MCF 10A (cell line): Measurements from ENCODE around the gene TMEM229B. TPM values are rescaled to one million over a fixed set of nuclear protein-coding genes. Genes with fewer than 3 reads are reported as not detected.

Experiments used
- BruUV-seq: library from RNA; stranded (reverse); fragments of 400-500 nt; replicated peaks from 2 replicates; lab custom pipeline; 2021; lab: Mats Ljungman, UMichigan
- CTCF ChIA-PET: fragments of 300-600 bp; sonication (Branson Sonifier 250); formaldehyde crosslinking; extraction: SDS; loops from one replicate; lab custom pipeline; 2021; ENCODE audit warnings: antibody characterized with exemption, inconsistent platforms; lab: Yijun Ruan, JAX
- POLR2A ChIA-PET: fragments of 300-600, 350-650 bp; sonication (Branson Sonifier 250); formaldehyde crosslinking; extraction: SDS; loops from one replicate; lab custom pipeline; 2020; ENCODE audit warnings: antibody characterized with exemption, inconsistent platforms; lab: Yijun Ruan, JAX
- DNase-seq: peaks from one replicate; pipeline ENCODE4 v3.0.0-alpha.2; 2018; ENCODE audit not compliant: unreplicated experiment
- H3K27ac Mint-ChIP-seq: one replicate; pipeline ENCODE4 v1.8.0; 2022; ENCODE audit warnings: mild to moderate bottlenecking, low read depth, mixed read lengths; ENCODE audit not compliant: unreplicated experiment
- H3K27me3 Mint-ChIP-seq: one replicate; pipeline ENCODE4 v1.8.0; 2022; ENCODE audit warnings: mixed read lengths; ENCODE audit not compliant: insufficient read depth, unreplicated experiment
- H3K36me3 Mint-ChIP-seq: one replicate; pipeline ENCODE4 v1.8.0; 2022; ENCODE audit warnings: mild to moderate bottlenecking, moderate library complexity, mixed read lengths; ENCODE audit not compliant: insufficient read depth, unreplicated experiment
- H3K4me1 Mint-ChIP-seq: one replicate; pipeline ENCODE4 v1.8.0; 2022; ENCODE audit warnings: mixed read lengths; ENCODE audit not compliant: insufficient read depth, unreplicated experiment
- H3K4me3 Mint-ChIP-seq: one replicate; pipeline ENCODE4 v1.8.0; 2022; ENCODE audit warnings: mild to moderate bottlenecking, moderate library complexity, mixed read lengths; ENCODE audit not compliant: unreplicated experiment
- H3K9me3 Mint-ChIP-seq: one replicate; pipeline ENCODE4 v1.8.0; 2022; ENCODE audit warnings: mixed read lengths; ENCODE audit not compliant: unreplicated experiment
- intact Hi-C: fragments of 100-400 bp; cut with micrococcal nuclease; formaldehyde crosslinking; loops from 2 replicates; pipeline ENCODE4 v1.14.1; 2022
- total RNA-seq: library from RNA; stranded (reverse); gene quantifications from 2 replicates; pipeline ENCODE4 v1.2.3, GENCODE V29; 2022
- TF ChIP-seq, protein P1 (sequence below): fragments of 200-600 bp; IDR thresholded peaks from one replicate; pipeline ENCODE4 v1.8.0; 2022; ENCODE audit warnings: antibody characterized with exemption, mild to moderate bottlenecking; ENCODE audit not compliant: unreplicated experiment

The TMEM229B gene
- total RNA-seq, 1 experiment from 2014 or later = 0.37 TPM

DNA sequence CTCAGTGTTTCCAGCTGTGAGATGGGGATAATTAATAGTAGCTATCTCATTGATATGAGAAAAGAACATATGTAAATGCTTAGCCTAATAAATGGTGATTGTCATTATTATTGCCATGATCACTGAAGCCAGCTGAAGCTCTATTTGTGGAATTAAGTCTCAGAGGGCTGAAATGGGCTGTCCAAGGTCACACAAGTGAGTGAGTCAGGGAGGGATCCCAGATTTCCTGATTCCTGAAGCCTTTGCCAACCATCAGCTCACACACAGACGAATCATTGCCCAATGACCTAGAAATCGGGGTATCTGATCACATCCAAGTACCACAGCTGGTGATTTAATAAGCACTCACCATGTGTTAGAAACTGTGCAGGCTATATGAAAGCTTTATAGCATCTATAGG is 21.6 kb upstream of the TMEM229B start:
- peaks cover 7% of the 10 kb centered on the region for H3K36me3 Mint-ChIP-seq
- peaks cover 12% of the 10 kb centered on the region for H3K27me3 Mint-ChIP-seq
- ChIA-PET POLR2A (interaction anchor here (0.7 kb wide), 1 partner anchor 14 kb away, joined by 3 read pairs; no protein-coding TSS in a partner anchor), CTCF (interaction anchor here (0.6 to 5.0 kb wide), 6 partner anchors 17 to 394 kb away, joined by 3 to 42 read pairs (median 3); no protein-coding TSS in a partner anchor)
- no peak overlapping the region for H3K4me3 Mint-ChIP-seq
- no peak overlapping the region for H3K27ac Mint-ChIP-seq
- BruUV-seq = no TSS peak
- H3K4me1 Mint-ChIP-seq = no peaks in the 10 kb centered on the region
- intact Hi-C loops = no loop called here
- no peak for DNase-seq
- TF ChIP-seq, protein P1, sequence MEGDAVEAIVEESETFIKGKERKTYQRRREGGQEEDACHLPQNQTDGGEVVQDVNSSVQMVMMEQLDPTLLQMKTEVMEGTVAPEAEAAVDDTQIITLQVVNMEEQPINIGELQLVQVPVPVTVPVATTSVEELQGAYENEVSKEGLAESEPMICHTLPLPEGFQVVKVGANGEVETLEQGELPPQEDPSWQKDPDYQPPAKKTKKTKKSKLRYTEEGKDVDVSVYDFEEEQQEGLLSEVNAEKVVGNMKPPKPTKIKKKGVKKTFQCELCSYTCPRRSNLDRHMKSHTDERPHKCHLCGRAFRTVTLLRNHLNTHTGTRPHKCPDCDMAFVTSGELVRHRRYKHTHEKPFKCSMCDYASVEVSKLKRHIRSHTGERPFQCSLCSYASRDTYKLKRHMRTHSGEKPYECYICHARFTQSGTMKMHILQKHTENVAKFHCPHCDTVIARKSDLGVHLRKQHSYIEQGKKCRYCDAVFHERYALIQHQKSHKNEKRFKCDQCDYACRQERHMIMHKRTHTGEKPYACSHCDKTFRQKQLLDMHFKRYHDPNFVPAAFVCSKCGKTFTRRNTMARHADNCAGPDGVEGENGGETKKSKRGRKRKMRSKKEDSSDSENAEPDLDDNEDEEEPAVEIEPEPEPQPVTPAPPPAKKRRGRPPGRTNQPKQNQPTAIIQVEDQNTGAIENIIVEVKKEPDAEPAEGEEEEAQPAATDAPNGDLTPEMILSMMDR = no peak
- no peaks in the 10 kb centered on the region for H3K9me3 Mint-ChIP-seq

DNA sequence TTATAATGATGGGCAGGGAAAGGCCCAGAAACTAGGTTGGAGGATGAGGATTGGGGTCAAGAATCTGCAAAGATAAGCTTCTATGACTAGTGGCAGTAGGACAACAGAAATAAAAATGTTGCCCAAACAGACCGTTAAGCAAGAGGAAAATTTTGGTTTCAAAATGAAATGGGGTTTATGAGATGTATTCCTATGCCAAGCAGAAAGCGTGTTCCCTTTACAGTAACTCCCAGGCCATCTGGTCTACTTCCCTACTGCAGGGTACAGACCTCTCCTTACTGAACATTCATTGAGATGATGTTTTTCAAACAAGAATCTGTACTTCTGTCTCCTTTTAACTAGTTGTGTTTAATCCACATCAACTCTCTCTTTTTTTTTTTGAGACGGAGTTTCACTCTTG is 20.4 kb upstream of the TMEM229B start:
- ChIA-PET CTCF (interaction anchor here (0.6 to 5.0 kb wide), 4 partner anchors 18 to 151 kb away, joined by 3 to 42 read pairs (median 4); no protein-coding TSS in a partner anchor), POLR2A (interaction anchor here (0.6 kb wide), 1 partner anchor 22 kb away, joined by 4 read pairs; no protein-coding TSS in a partner anchor)
- TF ChIP-seq, protein P1 = no peak
- Mint-ChIP-seq H3K27me3 (peaks cover 12% of the 10 kb centered on the region), H3K9me3 (no peaks in the 10 kb centered on the region), H3K4me3 (no peak overlapping the region), H3K36me3 (peaks cover 2% of the 10 kb centered on the region), H3K4me1 (no peaks in the 10 kb centered on the region), H3K27ac (no peak overlapping the region)
- intact Hi-C loops = no loop called here
- no TSS peak for BruUV-seq
- DNase-seq = no peak

DNA sequence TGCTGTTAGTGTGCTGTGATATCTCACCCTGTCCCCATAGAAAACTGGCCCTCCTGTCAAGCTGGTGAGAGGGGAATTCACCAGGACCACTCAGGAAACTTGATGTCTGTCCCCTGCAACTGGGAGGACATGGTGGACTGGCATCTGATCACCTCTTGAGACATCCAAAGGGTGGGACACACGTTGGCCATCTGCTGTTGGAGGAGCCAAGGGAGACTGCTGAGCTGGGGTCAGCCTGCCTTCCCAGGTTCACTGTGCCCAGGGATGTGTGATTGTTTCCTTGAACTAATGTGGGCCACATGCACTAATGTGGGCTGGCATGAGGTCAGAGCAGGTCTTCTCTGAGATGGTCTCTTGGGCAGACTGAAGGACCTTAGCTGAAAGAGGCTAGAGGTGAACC is 16.7 kb upstream of the TMEM229B start:
- DNase-seq = no peak
- ChIA-PET CTCF (interaction anchor here (0.5 to 1.6 kb wide), 4 partner anchors 21 to 197 kb away, joined by 3 read pairs; no protein-coding TSS in a partner anchor), POLR2A (no interaction called here)
- Mint-ChIP-seq H3K36me3 (no peaks in the 10 kb centered on the region), H3K9me3 (no peaks in the 10 kb centered on the region), H3K4me3 (no peak overlapping the region), H3K4me1 (no peaks in the 10 kb centered on the region), H3K27ac (no peak overlapping the region), H3K27me3 (peaks cover 10% of the 10 kb centered on the region)
- intact Hi-C loops = no loop called here
- BruUV-seq = no TSS peak
- TF ChIP-seq, protein P1 = no peak

DNA sequence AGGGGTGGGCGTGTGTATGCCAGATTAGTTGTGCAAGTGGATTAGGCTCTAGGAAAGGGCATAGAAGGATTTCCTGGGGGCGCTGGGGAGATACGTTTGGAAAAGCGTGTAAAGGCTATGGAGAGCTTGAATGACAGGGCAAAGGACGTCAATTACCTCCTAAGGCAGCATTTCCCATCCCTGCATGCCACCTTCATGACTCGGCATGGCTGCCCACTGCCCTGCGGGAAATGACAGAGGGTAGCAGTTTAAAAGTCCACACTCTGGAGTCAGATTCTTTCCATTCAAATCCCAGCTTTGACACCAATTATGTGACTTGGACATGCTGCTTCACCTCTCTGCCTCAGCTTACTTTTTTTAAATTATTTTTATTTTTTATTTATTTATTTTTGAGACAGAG is 14.8 kb upstream of the TMEM229B start:
- Mint-ChIP-seq H3K36me3 (no peaks in the 10 kb centered on the region), H3K27me3 (peaks cover 10% of the 10 kb centered on the region), H3K27ac (no peak overlapping the region), H3K9me3 (no peaks in the 10 kb centered on the region), H3K4me3 (no peak overlapping the region), H3K4me1 (no peaks in the 10 kb centered on the region)
- no peak for DNase-seq
- ChIA-PET POLR2A (no interaction called here), CTCF (interaction anchor here (0.6 kb wide), 1 partner anchor 24 kb away, joined by 3 read pairs; no protein-coding TSS in a partner anchor)
- intact Hi-C loops = no loop called here
- BruUV-seq = no TSS peak
- TF ChIP-seq, protein P1 = no peak
